ENCODE measurements around the gene KLHL17. TPM values are rescaled to one million over a fixed set of nuclear protein-coding genes. Genes with fewer than 3 reads are reported as not detected.

Gene KLHL17
- total RNA-seq, 1 experiment from 2014 or later: 41.4 TPM

DNA sequence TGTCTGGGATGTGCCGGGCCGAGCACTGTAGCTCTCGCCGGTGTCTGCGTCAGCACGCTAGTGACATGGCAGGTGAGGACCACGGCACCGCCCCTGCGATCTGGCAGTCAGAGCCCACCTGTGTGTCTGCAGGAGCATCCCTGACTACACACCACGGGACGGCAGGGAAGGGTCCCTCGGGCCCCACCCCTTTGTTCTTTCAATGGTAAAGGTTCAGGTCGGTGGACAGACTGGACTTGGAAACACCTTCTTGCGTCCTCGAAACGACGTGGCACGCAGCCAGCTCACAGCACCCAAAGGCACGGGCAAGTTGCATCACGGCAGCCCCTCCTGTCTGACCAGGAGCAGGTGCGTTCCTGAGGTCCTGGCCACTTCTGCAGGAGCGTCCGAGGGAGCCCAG is 40.4 kb upstream of the KLHL17 start:
- DNase-seq: no peak
- Histone ChIP-seq H2BK12ac (ENCODE audit: insufficient read length, low read depth, low read length) (no peak overlapping the region), H3K79me2 (ENCODE audit: insufficient read depth, low read length) (no peaks in the 10 kb centered on the region), H3K27ac (ENCODE audit: insufficient read length, low read depth, low read length) (no peak overlapping the region), H3K4ac (ENCODE audit: low read depth, low read length) (no peak overlapping the region), H4K91ac (ENCODE audit: insufficient read length, low read depth, low read length) (no peak overlapping the region), H3K23me2 (ENCODE audit: insufficient read length, low read depth, low read length, poor library complexity, severe bottlenecking) (peaks cover 6% of the 10 kb centered on the region), H2AFZ (ENCODE audit: low read length) (no peak overlapping the region), H2BK5ac (ENCODE audit: insufficient read length, low read length) (no peak overlapping the region), H2BK15ac (ENCODE audit: low read depth, low read length) (no peak overlapping the region), H4K5ac (ENCODE audit: insufficient read length, low read depth, low read length) (no peak overlapping the region), H3K9me3 (ENCODE audit: control insufficient read depth, low read depth, low read length) (no peaks in the 10 kb centered on the region), H3K4me1 (ENCODE audit: insufficient read depth, low read length) (no peaks in the 10 kb centered on the region), H2BK20ac (ENCODE audit: low read depth, low read length, poor library complexity, severe bottlenecking) (no peak overlapping the region), H4K20me1 (ENCODE audit: control insufficient read depth, insufficient read depth, insufficient read length) (peaks cover 6% of the 10 kb centered on the region), H3K9ac (ENCODE audit: extremely low read depth, insufficient read length, low read length) (no peak overlapping the region), H3T11ph (ENCODE audit: low read length) (no peak overlapping the region), H3K4me2 (ENCODE audit: insufficient read depth, insufficient read length, low read length) (no peak overlapping the region), H3K27me3 (ENCODE audit: insufficient read depth, low read length) (peaks cover 47% of the 10 kb centered on the region), H2AK5ac (ENCODE audit: insufficient read length, low read length) (no peak overlapping the region), H3K18ac (ENCODE audit: insufficient read length, low read depth, low read length) (no peak overlapping the region), H2BK120ac (ENCODE audit: low read depth, low read length, poor library complexity, severe bottlenecking) (no peak overlapping the region), H3K23ac (ENCODE audit: insufficient read length, low read depth, low read length) (no peak overlapping the region), H3K79me1 (ENCODE audit: insufficient read depth, low read depth, low read length, poor library complexity, severe bottlenecking) (no peaks in the 10 kb centered on the region), H4K8ac (replicated peaks; ENCODE audit: insufficient read length, low read depth, low read length) (no peak overlapping the region), H3K14ac (ENCODE audit: insufficient read depth, low read length) (no peak overlapping the region), H3K56ac (ENCODE audit: insufficient read length, low read depth, low read length) (no peak overlapping the region)
- Mint-ChIP-seq H3K4me3 (no peak overlapping the region), H3K9me3 (peaks cover 2 to 5% of the 10 kb centered on the region in 2 experiments; a peak in 2 of 5 replicates), H3K27me3 (ENCODE audit: low read depth) (peaks cover 92% of the 10 kb centered on the region), H3K4me1 (peaks cover 17 to 22% of the 10 kb centered on the region in 2 experiments), H3K36me3 (ENCODE audit: insufficient read depth in 1 of 3, low read depth in 3 of 3) (peaks cover 0 to 4% (median 0%) of the 10 kb centered on the region in 3 experiments; a peak in 3 of 7 replicates), H3K27ac (no peak overlapping the region)
- TF ChIP-seq, protein P1, sequence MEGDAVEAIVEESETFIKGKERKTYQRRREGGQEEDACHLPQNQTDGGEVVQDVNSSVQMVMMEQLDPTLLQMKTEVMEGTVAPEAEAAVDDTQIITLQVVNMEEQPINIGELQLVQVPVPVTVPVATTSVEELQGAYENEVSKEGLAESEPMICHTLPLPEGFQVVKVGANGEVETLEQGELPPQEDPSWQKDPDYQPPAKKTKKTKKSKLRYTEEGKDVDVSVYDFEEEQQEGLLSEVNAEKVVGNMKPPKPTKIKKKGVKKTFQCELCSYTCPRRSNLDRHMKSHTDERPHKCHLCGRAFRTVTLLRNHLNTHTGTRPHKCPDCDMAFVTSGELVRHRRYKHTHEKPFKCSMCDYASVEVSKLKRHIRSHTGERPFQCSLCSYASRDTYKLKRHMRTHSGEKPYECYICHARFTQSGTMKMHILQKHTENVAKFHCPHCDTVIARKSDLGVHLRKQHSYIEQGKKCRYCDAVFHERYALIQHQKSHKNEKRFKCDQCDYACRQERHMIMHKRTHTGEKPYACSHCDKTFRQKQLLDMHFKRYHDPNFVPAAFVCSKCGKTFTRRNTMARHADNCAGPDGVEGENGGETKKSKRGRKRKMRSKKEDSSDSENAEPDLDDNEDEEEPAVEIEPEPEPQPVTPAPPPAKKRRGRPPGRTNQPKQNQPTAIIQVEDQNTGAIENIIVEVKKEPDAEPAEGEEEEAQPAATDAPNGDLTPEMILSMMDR (conservative IDR thresholded peaks at IDR 0.05): no peak
- WGBS (ENCODE audit: extremely low coverage, insufficient read length, low lambda C conversion rate): no CpG with 5 or more reads among the region's 23 CpGs

All from H9 (cell line).